Measurements from ENCODE around the gene BDH1. TPM values are rescaled to one million over a fixed set of nuclear protein-coding genes. Genes with fewer than 3 reads are reported as not detected.

Gene BDH1
- total RNA-seq, 1 experiment from 2014 or later, result 38.6 TPM

GRCh38 chr3:197493049-197493448, 62.7 kb downstream of the BDH1 start:
- Mint-ChIP-seq H3K27me3 (ENCODE audit: insufficient read depth, unreplicated experiment) (no peaks in the 10 kb centered on the region), H3K9me3 (ENCODE audit: unreplicated experiment) (no peaks in the 10 kb centered on the region), H3K4me3 (ENCODE audit: unreplicated experiment) (no peak overlapping the region), H3K4me1 (ENCODE audit: insufficient read depth, unreplicated experiment) (peaks cover 36% of the 10 kb centered on the region), H3K27ac (ENCODE audit: low read depth, unreplicated experiment) (no peak overlapping the region), H3K36me3 (ENCODE audit: insufficient read depth, unreplicated experiment) (no peaks in the 10 kb centered on the region)
- intact Hi-C loops (cut with micrococcal nuclease), result no loop called here
- POLR2A ChIA-PET, result no interaction called here
- CTCF ChIA-PET, result no interaction called here
- no TSS peak for BruUV-seq (replicated peaks)
- TF ChIP-seq CTCF (IDR thresholded peaks at IDR 0.05; ENCODE audit: unreplicated experiment), result no peak
- no peak for DNase-seq (ENCODE audit: unreplicated experiment)

- DNase-seq (ENCODE audit: unreplicated experiment), result no peak
- Mint-ChIP-seq H3K36me3 (ENCODE audit: insufficient read depth, unreplicated experiment) (no peaks in the 10 kb centered on the region), H3K27ac (ENCODE audit: low read depth, unreplicated experiment) (no peak overlapping the region), H3K9me3 (ENCODE audit: unreplicated experiment) (no peaks in the 10 kb centered on the region), H3K4me3 (ENCODE audit: unreplicated experiment) (no peak overlapping the region), H3K27me3 (ENCODE audit: insufficient read depth, unreplicated experiment) (no peaks in the 10 kb centered on the region), H3K4me1 (ENCODE audit: insufficient read depth, unreplicated experiment) (peaks cover 45% of the 10 kb centered on the region)
- BruUV-seq (replicated peaks), result no TSS peak
- ChIA-PET CTCF (no interaction called here), POLR2A (no interaction called here)
- TF ChIP-seq CTCF (IDR thresholded peaks at IDR 0.05; ENCODE audit: unreplicated experiment), result no peak
- intact Hi-C loops (cut with micrococcal nuclease), result no loop called here
These were observed 63.7 kb downstream of the BDH1 start for GRCh38 chr3:197491923-197492664.

GRCh38 chr3:197491478-197491877, 64.3 kb downstream of the BDH1 start:
- BruUV-seq (replicated peaks), result no TSS peak
- Mint-ChIP-seq H3K36me3 (ENCODE audit: insufficient read depth, unreplicated experiment) (no peaks in the 10 kb centered on the region), H3K27me3 (ENCODE audit: insufficient read depth, unreplicated experiment) (no peaks in the 10 kb centered on the region), H3K4me1 (ENCODE audit: insufficient read depth, unreplicated experiment) (peaks cover 52% of the 10 kb centered on the region), H3K9me3 (ENCODE audit: unreplicated experiment) (no peaks in the 10 kb centered on the region), H3K4me3 (ENCODE audit: unreplicated experiment) (no peak overlapping the region), H3K27ac (ENCODE audit: low read depth, unreplicated experiment) (no peak overlapping the region)
- intact Hi-C loops (cut with micrococcal nuclease), result no loop called here
- ChIA-PET CTCF (no interaction called here), POLR2A (no interaction called here)
- no peak for TF ChIP-seq CTCF (IDR thresholded peaks at IDR 0.05; ENCODE audit: unreplicated experiment)
- no peak for DNase-seq (ENCODE audit: unreplicated experiment)

- POLR2A ChIA-PET, result interaction anchor here (0.6 to 1.0 kb wide), 4 partner anchors 11 to 253 kb away, joined by 3 read pairs; no protein-coding TSS in a partner anchor
- no peak for TF ChIP-seq CTCF (IDR thresholded peaks at IDR 0.05; ENCODE audit: unreplicated experiment)
- Mint-ChIP-seq H3K4me1 (ENCODE audit: insufficient read depth, unreplicated experiment) (peaks cover 52% of the 10 kb centered on the region), H3K27ac (ENCODE audit: low read depth, unreplicated experiment) (peak overlapping the region; percentile 61), H3K36me3 (ENCODE audit: insufficient read depth, unreplicated experiment) (no peaks in the 10 kb centered on the region), H3K27me3 (ENCODE audit: insufficient read depth, unreplicated experiment) (no peaks in the 10 kb centered on the region), H3K4me3 (ENCODE audit: unreplicated experiment) (peak overlapping the region; percentile 10), H3K9me3 (ENCODE audit: unreplicated experiment) (no peaks in the 10 kb centered on the region)
- intact Hi-C loops (cut with micrococcal nuclease), result no loop called here
- BruUV-seq (replicated peaks), result no TSS peak
- CTCF ChIA-PET, result interaction anchor here (1.2 to 4.3 kb wide), 2 partner anchors 11 to 233 kb away, joined by 4 to 21 read pairs; no protein-coding TSS in a partner anchor
- DNase-seq (ENCODE audit: unreplicated experiment), result peak; percentile 56
These were observed 65.4 kb downstream of the BDH1 start for GRCh38 chr3:197490098-197491058.
